ENCODE results near the gene SPRYD4.
A peak's percentile ranks its signal among the peaks of the same experiment; 100 is the strongest.

SPRYD4 gene

GRCh38 chr12:56522411-56523193, 54.2 kb downstream of the SPRYD4 start:
- TF ChIP-seq CTCF (IDR thresholded peaks at IDR 0.05): no peak
- H3K27ac ChIP-seq: peak overlapping the region; percentile 78 to 86
- peak overlapping the region; percentile 75 for H3K4me3 ChIP-seq
- DNase-seq (ENCODE audit: low spot score): no peak

GRCh38 chr12:56528846-56529245, 60.5 kb downstream of the SPRYD4 start:
- Histone ChIP-seq H3K4me3 (no peak overlapping the region), H3K27ac (no peak overlapping the region)
- no peak for DNase-seq (ENCODE audit: low spot score)
- no peak for TF ChIP-seq CTCF (IDR thresholded peaks at IDR 0.05)

All from coronary artery (tissue), 2 donors.